Measurements from ENCODE around the gene MAPK8. TPM values are rescaled to one million over a fixed set of nuclear protein-coding genes. Genes with fewer than 3 reads are reported as not detected.

Gene MAPK8
- total RNA-seq, 4 donors from 2014 or later = 27.4 to 43.5 (median 36.5) TPM

DNA sequence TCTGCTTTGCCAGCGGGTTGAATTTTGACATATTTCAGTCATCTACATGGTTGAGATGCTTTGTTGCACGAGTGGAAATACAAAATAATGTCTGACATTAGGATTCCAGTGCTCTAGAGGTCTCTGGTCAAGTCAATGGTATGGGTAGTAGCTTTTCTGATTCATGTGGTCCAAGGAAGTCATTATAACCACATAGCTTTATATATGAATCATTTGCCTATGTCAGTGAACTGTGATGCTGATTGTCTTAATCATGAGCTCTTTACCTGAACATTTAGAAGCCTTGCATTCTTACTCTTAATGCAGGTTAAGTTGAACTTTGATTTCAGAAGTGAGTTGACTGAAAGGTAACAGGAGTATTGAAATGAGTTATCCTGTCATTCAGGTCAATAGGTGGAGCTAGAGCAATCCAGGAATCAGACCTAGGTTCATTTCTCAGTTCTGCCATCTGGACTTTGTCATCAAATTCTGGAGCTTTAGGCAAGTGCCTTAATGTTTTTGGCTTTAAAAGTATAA, 3.3 kb downstream of the MAPK8 start:
- H3K9me3 ChIP-seq = no peaks in the 10 kb centered on the region
- H3K27ac ChIP-seq = peak overlapping the region in 1 of 4 donors; percentile 21
- H3K4me3 ChIP-seq = no peak overlapping the region
- DNase-seq = no peak
- intact Hi-C loops (cut with DNase I) = no loop called here
- H3K36me3 ChIP-seq = no peaks in the 10 kb centered on the region
- peaks cover 5 to 47% (median 6%) of the 10 kb centered on the region in 3 donors for H3K4me1 ChIP-seq
- H3K27me3 ChIP-seq = no peaks in the 10 kb centered on the region
- TF ChIP-seq POLR2A (IDR thresholded peaks at IDR 0.05) = no peak
- TF ChIP-seq, protein P1, sequence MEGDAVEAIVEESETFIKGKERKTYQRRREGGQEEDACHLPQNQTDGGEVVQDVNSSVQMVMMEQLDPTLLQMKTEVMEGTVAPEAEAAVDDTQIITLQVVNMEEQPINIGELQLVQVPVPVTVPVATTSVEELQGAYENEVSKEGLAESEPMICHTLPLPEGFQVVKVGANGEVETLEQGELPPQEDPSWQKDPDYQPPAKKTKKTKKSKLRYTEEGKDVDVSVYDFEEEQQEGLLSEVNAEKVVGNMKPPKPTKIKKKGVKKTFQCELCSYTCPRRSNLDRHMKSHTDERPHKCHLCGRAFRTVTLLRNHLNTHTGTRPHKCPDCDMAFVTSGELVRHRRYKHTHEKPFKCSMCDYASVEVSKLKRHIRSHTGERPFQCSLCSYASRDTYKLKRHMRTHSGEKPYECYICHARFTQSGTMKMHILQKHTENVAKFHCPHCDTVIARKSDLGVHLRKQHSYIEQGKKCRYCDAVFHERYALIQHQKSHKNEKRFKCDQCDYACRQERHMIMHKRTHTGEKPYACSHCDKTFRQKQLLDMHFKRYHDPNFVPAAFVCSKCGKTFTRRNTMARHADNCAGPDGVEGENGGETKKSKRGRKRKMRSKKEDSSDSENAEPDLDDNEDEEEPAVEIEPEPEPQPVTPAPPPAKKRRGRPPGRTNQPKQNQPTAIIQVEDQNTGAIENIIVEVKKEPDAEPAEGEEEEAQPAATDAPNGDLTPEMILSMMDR (IDR thresholded peaks at IDR 0.05) = peak in 4 of 6 experiments; percentile 10 to 36 (median 16)
- WGBS, 2 donors = 54 to 56% methylated on average over 2 of the region's 2 CpGs

DNA sequence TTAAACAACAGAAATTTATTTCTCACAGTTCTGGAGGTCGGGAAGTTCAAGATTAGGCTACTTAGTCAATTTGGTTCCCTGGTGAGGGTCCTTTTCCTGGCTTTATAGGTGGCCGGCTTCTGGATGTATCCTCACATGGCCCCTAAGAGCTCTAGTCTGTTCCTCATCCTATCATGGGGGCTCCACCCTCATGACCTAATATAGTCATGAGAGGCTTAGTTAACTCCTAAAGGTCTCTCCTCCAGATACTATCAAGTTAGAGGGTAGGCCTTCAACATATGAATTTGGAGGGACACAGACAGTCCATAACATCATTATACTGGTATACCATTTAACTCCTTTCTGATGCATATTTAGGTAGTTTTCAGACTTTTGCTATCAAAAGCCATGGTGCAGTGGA, 7.6 kb downstream of the MAPK8 start:
- Histone ChIP-seq H3K36me3 (no peaks in the 10 kb centered on the region), H3K4me3 (no peak overlapping the region), H3K4me1 (peaks cover 0 to 46% (median 9%) of the 10 kb centered on the region in 3 donors), H3K9me3 (no peaks in the 10 kb centered on the region), H3K27ac (no peak overlapping the region), H3K27me3 (no peaks in the 10 kb centered on the region)
- TF ChIP-seq, protein P1 (IDR thresholded peaks at IDR 0.05) = no peak
- no peak for TF ChIP-seq POLR2A (IDR thresholded peaks at IDR 0.05)
- WGBS, 2 donors = 94 to 97% methylated on average over 2 of the region's 2 CpGs
- no peak for DNase-seq
- intact Hi-C loops (cut with DNase I) = no loop called here

DNA sequence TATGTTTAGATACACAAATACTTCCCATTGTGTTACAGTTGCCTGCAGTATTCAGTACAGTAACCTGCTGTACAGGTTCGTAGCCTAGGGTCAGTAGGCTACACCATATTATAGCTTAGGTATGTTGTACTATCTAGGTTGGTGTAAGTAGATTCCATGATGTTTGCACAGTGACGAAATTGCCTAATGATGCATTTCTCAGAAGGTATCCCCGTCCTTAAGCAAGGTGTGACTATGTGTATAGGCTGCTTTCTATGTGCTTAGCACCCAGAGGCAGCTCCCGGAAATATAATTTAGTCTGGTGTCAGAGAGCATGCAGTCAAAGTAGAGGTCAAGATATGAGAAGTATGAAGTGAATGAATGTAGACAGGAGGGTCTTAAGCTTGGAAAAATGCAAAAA, 9.8 kb downstream of the MAPK8 start:
- peaks cover 0 to 30% (median 9%) of the 10 kb centered on the region in 3 donors for H3K4me1 ChIP-seq
- no peak overlapping the region for H3K4me3 ChIP-seq
- WGBS, 2 donors = 81 to 88% methylated on average over 4 of the region's 4 CpGs
- H3K27me3 ChIP-seq = no peaks in the 10 kb centered on the region
- intact Hi-C loops (cut with DNase I) = no loop called here
- no peaks in the 10 kb centered on the region for H3K9me3 ChIP-seq
- peaks cover 0 to 5% (median 0%) of the 10 kb centered on the region in 3 donors for H3K36me3 ChIP-seq
- TF ChIP-seq, protein P1 (IDR thresholded peaks at IDR 0.05) = no peak
- TF ChIP-seq POLR2A (IDR thresholded peaks at IDR 0.05) = no peak
- H3K27ac ChIP-seq = peak overlapping the region in 1 of 4 donors; percentile 4
- DNase-seq = no peak

DNA sequence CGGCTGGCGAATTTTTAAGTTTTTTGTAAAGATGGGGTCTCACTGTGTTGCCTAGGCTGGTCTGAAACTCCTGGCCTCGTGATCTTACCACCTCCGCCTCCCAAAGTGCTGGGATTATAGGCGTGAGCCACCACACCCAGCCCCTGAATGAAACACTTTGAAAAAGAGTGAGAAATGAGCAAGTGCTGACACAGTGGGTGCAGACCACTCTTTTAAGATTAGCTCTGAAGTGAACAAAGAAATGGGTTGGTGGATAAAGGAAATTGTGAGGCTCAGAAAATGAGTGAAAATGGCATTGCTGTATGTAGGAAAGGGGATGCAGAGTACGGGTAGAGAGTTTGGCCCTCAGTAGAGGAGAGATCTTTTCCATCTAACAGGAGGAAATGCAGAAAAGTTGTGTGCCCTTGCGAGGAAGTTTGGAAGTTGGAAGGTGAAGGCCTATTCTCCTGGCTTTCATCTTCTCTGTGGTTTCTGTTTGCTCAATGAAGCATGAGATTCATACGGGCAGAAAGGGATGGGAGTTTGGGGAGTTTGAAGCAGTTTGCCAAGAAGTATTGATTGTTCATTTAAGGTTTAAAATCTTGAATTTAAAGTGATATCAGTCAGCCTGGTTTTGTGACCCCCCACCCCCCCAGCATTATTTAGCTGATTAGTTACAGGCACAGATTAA, 11.0 kb downstream of the MAPK8 start:
- WGBS, 2 donors = 60 to 72% methylated on average over 5 to 8 of the region's 8 CpGs
- peaks cover 0 to 5% (median 0%) of the 10 kb centered on the region in 3 donors for H3K36me3 ChIP-seq
- no peak for DNase-seq
- intact Hi-C loops (cut with DNase I) = no loop called here
- no peaks in the 10 kb centered on the region for H3K9me3 ChIP-seq
- TF ChIP-seq, protein P1 (IDR thresholded peaks at IDR 0.05) = no peak
- no peak for TF ChIP-seq POLR2A (IDR thresholded peaks at IDR 0.05)
- H3K4me3 ChIP-seq = no peak overlapping the region
- H3K27me3 ChIP-seq = no peaks in the 10 kb centered on the region
- H3K4me1 ChIP-seq = peaks cover 0 to 20% (median 9%) of the 10 kb centered on the region in 3 donors
- no peak overlapping the region for H3K27ac ChIP-seq

DNA sequence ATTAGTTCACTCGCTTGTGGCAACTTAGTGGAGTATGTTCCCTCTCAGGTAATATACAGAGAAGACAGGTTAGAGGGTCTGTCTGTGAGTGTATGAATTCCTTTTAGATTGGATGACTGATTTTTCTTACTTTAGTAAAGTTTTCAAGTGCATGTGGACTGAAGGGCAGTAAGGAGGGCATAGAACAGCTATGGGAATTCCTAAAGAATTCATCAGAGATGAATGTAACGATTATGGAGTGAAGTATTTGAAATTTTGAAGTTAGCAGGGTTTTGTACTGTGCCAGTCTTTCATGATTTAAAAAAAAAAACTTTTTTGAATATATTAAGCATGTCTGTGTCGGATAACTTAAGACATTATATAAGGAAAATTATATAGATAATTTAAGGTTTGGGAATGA, 15.5 kb downstream of the MAPK8 start:
- 90 to 91% methylated on average over 3 of the region's 3 CpGs for WGBS, 2 donors
- H3K4me1 ChIP-seq = peaks cover 0 to 13% (median 9%) of the 10 kb centered on the region in 3 donors
- no peaks in the 10 kb centered on the region for H3K27me3 ChIP-seq
- H3K27ac ChIP-seq = no peak overlapping the region
- H3K9me3 ChIP-seq = no peaks in the 10 kb centered on the region
- TF ChIP-seq POLR2A (IDR thresholded peaks at IDR 0.05) = no peak
- TF ChIP-seq, protein P1 (IDR thresholded peaks at IDR 0.05) = no peak
- H3K4me3 ChIP-seq = no peak overlapping the region
- intact Hi-C loops (cut with DNase I) = no loop called here
- peaks cover 0 to 5% (median 0%) of the 10 kb centered on the region in 3 donors for H3K36me3 ChIP-seq
- no peak for DNase-seq
